GM12865 (cell line): ENCODE measurements around the gene MRPL1.

ENCODE experiments used
- DNase-seq: peaks from one replicate; pipeline ENCODE4 v3.0.0; 2010; ENCODE audit warnings: low read depth
- H3K4me3 ChIP-seq: 2 replicates; pipeline ENCODE4 v1.5.1; 2011; ENCODE audit warnings: mild to moderate bottlenecking, low read depth, low read length, control low read depth
- TF ChIP-seq, protein P1 (sequence below): IDR thresholded peaks from 2 replicates; pipeline ENCODE4 v1.5.1; 2011; ENCODE audit warnings: low read length, control low read depth, low read depth, inconsistent platforms; ENCODE audit not compliant: insufficient read depth; ENCODE audit errors: missing control alignments

MRPL1 gene

DNA sequence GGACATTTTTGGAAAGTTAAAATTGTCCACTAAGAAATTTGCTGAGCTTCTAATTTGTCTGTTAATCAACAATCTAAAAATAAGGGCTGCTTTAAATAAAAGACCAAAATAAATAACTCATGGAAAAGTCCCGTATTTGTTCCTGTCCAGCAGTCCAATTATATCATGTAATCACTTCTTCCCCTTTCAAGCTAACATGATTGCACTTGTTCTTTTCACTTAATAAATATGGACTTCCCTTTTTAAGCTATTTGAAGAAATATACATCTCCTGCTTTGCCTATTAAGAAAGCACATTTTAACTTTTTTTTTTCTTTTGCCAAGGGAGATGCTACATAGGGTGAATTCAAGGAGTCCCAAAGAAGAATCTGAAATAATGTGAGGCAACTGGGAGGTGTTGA lies 138.9 kb downstream of the MRPL1 start:
- TF ChIP-seq, protein P1, sequence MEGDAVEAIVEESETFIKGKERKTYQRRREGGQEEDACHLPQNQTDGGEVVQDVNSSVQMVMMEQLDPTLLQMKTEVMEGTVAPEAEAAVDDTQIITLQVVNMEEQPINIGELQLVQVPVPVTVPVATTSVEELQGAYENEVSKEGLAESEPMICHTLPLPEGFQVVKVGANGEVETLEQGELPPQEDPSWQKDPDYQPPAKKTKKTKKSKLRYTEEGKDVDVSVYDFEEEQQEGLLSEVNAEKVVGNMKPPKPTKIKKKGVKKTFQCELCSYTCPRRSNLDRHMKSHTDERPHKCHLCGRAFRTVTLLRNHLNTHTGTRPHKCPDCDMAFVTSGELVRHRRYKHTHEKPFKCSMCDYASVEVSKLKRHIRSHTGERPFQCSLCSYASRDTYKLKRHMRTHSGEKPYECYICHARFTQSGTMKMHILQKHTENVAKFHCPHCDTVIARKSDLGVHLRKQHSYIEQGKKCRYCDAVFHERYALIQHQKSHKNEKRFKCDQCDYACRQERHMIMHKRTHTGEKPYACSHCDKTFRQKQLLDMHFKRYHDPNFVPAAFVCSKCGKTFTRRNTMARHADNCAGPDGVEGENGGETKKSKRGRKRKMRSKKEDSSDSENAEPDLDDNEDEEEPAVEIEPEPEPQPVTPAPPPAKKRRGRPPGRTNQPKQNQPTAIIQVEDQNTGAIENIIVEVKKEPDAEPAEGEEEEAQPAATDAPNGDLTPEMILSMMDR: no peak
- DNase-seq: no peak
- H3K4me3 ChIP-seq: no peak overlapping the region

DNA sequence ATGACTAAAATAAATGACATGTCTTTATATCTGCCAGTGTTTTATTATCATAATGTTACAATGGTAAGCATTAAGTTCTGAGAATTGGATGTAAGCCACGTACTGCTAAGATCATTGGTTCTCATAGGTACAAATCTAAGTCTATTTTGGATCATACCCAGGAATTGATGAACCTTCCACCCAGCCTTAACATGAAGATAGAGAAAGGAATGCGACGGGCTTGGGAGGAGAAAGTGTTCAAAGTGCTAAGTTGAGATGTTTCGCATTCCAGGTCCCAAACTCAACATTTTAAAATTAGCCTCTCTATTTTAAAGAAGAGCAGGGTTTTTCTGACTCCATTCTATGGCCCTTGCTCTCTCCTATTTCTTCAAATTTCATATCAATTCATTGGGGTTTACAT lies 139.6 kb downstream of the MRPL1 start:
- no peak overlapping the region for H3K4me3 ChIP-seq
- DNase-seq: no peak
- TF ChIP-seq, protein P1: no peak
